ENCODE measurements around the gene DLEU7. TPM values are rescaled to one million over a fixed set of nuclear protein-coding genes. Genes with fewer than 3 reads are reported as not detected.

The DLEU7 gene
- total RNA-seq, 1 donor from 2014 or later = not detected

DNA sequence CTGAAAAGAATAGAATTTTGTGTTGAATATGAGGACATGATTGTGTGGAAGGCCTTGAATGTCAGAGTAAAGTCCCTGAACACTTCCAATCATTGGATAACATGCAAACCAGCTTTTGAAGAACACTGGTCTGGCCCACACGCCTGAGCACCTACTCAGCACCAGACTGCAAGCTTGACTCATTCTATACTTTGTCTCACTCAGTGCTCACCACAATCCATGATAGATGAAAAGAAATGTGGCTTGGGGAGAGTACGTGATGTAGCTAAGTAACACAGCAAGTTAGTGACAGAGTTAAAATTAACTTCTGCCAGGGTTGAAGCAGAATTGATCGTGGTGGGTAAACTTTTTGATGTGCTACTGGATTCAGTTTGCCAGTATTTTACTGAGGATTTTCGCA is 12.0 kb downstream of the DLEU7 start:
- H3K4me3 ChIP-seq (ENCODE audit: low read depth, low read length) = no peak overlapping the region
- TF ChIP-seq, protein P1, sequence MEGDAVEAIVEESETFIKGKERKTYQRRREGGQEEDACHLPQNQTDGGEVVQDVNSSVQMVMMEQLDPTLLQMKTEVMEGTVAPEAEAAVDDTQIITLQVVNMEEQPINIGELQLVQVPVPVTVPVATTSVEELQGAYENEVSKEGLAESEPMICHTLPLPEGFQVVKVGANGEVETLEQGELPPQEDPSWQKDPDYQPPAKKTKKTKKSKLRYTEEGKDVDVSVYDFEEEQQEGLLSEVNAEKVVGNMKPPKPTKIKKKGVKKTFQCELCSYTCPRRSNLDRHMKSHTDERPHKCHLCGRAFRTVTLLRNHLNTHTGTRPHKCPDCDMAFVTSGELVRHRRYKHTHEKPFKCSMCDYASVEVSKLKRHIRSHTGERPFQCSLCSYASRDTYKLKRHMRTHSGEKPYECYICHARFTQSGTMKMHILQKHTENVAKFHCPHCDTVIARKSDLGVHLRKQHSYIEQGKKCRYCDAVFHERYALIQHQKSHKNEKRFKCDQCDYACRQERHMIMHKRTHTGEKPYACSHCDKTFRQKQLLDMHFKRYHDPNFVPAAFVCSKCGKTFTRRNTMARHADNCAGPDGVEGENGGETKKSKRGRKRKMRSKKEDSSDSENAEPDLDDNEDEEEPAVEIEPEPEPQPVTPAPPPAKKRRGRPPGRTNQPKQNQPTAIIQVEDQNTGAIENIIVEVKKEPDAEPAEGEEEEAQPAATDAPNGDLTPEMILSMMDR (IDR thresholded peaks at IDR 0.05; ENCODE audit: insufficient read depth, low read length, poor library complexity, severe bottlenecking) = no peak
- H3K36me3 ChIP-seq (ENCODE audit: control insufficient read depth, insufficient read depth, low read length) = no peaks in the 10 kb centered on the region
- H3K27me3 ChIP-seq (ENCODE audit: control insufficient read depth, insufficient read depth, low read length) = no peaks in the 10 kb centered on the region
- DNase-seq (ENCODE audit: low read depth) = no peak

DNA sequence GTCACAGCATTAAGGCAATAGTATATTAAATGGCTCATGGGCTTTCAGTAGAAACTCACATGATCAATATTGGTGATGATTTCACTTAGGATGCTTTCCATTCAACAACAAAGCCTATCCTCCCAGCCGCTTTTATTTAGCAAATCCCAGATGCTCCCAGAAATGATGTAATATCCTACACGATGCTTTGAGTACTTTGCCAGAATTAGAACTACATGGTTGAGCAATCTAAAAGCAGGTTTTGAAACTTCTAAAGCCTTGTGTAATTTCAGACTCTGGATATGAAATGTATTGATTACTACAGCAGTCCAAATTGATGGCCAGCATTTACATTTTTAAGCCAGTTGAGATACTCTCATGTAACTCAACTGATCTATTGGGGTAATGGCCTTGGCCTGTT is 13.6 kb downstream of the DLEU7 start:
- H3K36me3 ChIP-seq (ENCODE audit: control insufficient read depth, insufficient read depth, low read length) = no peaks in the 10 kb centered on the region
- TF ChIP-seq, protein P1 (IDR thresholded peaks at IDR 0.05; ENCODE audit: insufficient read depth, low read length, poor library complexity, severe bottlenecking) = no peak
- no peak overlapping the region for H3K4me3 ChIP-seq (ENCODE audit: low read depth, low read length)
- no peaks in the 10 kb centered on the region for H3K27me3 ChIP-seq (ENCODE audit: control insufficient read depth, insufficient read depth, low read length)
- no peak for DNase-seq (ENCODE audit: low read depth)

DNA sequence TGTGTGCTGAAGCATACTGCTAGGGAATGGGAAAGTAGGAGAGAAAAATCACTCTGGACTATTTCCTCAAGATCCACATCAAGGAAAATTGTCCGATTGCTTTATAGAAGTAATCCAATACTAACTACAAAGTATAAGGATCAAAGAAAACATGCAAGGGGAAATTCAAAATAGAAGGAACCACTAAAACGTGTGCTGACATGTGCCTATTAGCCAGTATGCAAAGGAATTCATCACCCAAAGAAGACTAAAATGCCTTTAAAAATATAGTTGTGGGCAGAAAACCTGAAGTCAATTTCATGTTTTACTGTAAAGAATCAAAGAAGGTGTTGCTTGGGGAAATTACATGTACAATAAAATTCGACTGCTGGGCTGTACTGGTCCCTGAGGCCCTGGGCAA is 14.3 kb downstream of the DLEU7 start:
- Histone ChIP-seq H3K36me3 (ENCODE audit: control insufficient read depth, insufficient read depth, low read length) (no peaks in the 10 kb centered on the region), H3K27me3 (ENCODE audit: control insufficient read depth, insufficient read depth, low read length) (no peaks in the 10 kb centered on the region), H3K4me3 (ENCODE audit: low read depth, low read length) (no peak overlapping the region)
- TF ChIP-seq, protein P1 (IDR thresholded peaks at IDR 0.05; ENCODE audit: insufficient read depth, low read length, poor library complexity, severe bottlenecking) = no peak
- DNase-seq (ENCODE audit: low read depth) = no peak

DNA sequence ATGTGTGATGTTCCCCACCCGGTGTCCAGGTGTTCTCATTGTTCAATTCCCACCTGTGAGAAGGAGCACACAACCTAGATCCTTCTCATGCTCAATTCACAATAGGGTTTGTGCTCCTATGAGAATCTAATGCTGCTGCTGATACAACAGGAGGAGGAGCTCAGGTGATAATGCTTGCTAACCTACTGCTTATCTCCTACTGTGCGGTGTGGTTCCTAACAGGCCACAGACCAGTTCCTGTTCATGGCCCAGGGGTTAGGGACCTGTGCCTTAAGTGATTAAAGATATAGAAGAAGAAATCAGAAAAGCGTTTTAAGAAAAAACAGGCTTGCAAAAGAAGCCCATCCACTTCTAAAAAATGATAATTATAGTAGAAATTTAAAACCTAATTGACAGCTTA is 17.5 kb downstream of the DLEU7 start:
- Histone ChIP-seq H3K36me3 (ENCODE audit: control insufficient read depth, insufficient read depth, low read length) (no peaks in the 10 kb centered on the region), H3K27me3 (ENCODE audit: control insufficient read depth, insufficient read depth, low read length) (no peaks in the 10 kb centered on the region), H3K4me3 (ENCODE audit: low read depth, low read length) (no peak overlapping the region)
- TF ChIP-seq, protein P1 (IDR thresholded peaks at IDR 0.05; ENCODE audit: insufficient read depth, low read length, poor library complexity, severe bottlenecking) = no peak
- DNase-seq (ENCODE audit: low read depth) = no peak

DNA sequence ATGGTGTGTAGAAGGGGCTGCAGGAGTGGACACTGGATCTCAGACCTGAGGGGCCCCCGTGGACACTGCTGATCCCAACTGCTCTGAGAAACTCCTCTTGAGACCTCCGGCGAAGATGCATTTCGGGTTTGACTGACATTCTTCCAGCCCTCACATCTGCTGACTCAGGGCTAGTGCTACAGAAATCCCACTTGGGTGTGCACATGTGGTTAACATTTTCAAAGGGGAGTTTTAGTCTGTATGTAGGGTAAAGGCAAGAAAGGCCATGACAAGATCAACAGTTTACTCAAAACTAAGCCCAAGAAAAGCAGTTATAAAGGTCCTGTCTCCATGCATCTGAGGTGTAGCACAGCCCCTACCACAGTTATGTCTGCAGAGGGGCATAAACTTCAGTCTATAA is 31.2 kb downstream of the DLEU7 start:
- no peaks in the 10 kb centered on the region for H3K27me3 ChIP-seq (ENCODE audit: control insufficient read depth, insufficient read depth, low read length)
- DNase-seq (ENCODE audit: low read depth) = no peak
- TF ChIP-seq, protein P1 (IDR thresholded peaks at IDR 0.05; ENCODE audit: insufficient read depth, low read length, poor library complexity, severe bottlenecking) = no peak
- no peaks in the 10 kb centered on the region for H3K36me3 ChIP-seq (ENCODE audit: control insufficient read depth, insufficient read depth, low read length)
- H3K4me3 ChIP-seq (ENCODE audit: low read depth, low read length) = no peak overlapping the region

DNA sequence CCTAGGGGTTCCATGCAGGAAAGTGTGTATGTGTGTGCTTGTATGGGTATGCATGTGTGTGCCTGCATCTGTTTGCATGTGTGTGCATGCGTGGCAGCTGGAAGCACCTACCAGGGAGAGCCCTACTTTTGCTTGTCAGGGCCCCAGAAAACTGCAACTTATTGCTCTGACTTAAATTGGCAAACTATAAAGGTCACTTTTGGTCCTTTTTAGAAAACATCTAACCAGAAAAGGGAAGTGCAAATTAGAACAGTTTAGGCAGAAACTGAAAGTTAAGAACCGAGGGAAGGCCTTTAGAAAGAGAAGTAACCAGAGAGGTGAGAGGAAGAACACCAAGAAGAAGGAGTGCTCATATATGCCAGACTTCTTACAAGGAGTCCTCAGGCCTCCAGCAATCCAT is 32.5 kb downstream of the DLEU7 start:
- DNase-seq (ENCODE audit: low read depth) = no peak
- no peaks in the 10 kb centered on the region for H3K27me3 ChIP-seq (ENCODE audit: control insufficient read depth, insufficient read depth, low read length)
- no peaks in the 10 kb centered on the region for H3K36me3 ChIP-seq (ENCODE audit: control insufficient read depth, insufficient read depth, low read length)
- TF ChIP-seq, protein P1 (IDR thresholded peaks at IDR 0.05; ENCODE audit: insufficient read depth, low read length, poor library complexity, severe bottlenecking) = no peak
- no peak overlapping the region for H3K4me3 ChIP-seq (ENCODE audit: low read depth, low read length)

All from kidney epithelial cell (primary cell).